Mesodermal cell (in vitro differentiated cells): ENCODE measurements around the gene PKM.

ENCODE experiments used
- H3K27ac ChIP-seq: 2 replicates; pipeline ENCODE4 v1.7.0; 2013; ENCODE audit warnings: mild to moderate bottlenecking, low read depth, low read length, moderate library complexity; ENCODE audit not compliant: severe bottlenecking
- H3K36me3 ChIP-seq: 2 replicates; pipeline ENCODE4 v1.7.1; 2013; ENCODE audit warnings: mild to moderate bottlenecking, low read length, moderate library complexity; ENCODE audit not compliant: control insufficient read depth, insufficient read depth
- H3K4me1 ChIP-seq: one replicate; pipeline ENCODE4 v1.7.1; 2013; ENCODE audit warnings: mild to moderate bottlenecking, low read length; ENCODE audit not compliant: insufficient read depth, control insufficient read depth, poor library complexity, severe bottlenecking
- H3K4me3 ChIP-seq: 2 replicates; pipeline ENCODE4 v1.7.0; 2013; ENCODE audit warnings: low read length, control low read depth, mild to moderate bottlenecking; ENCODE audit not compliant: insufficient read depth, poor library complexity, severe bottlenecking; ENCODE audit errors: extremely low read depth
- H3K9me3 ChIP-seq: 2 replicates; pipeline ENCODE4 v1.7.1; 2013; ENCODE audit warnings: mild to moderate bottlenecking, low read length, moderate library complexity; ENCODE audit not compliant: control insufficient read depth
- WGBS, 2 experiments: methylation state at CpG; one replicate each; pipeline ENCODE4 v1.1.5; 2013; ENCODE audit warnings: missing lambda C conversion rate in 2 of 2; ENCODE audit not compliant: insufficient coverage in 2 of 2; 5-methylcytosine and 5-hydroxymethylcytosine counted together

The PKM gene

GRCh38 chr15:72200395-72201237 lies 30.4 kb downstream of the PKM start:
- H3K36me3 ChIP-seq, result peaks cover 74% of the 10 kb centered on the region

GRCh38 chr15:72199721-72200212 lies 31.2 kb downstream of the PKM start:
- peaks cover 66% of the 10 kb centered on the region for H3K36me3 ChIP-seq
- no peaks in the 10 kb centered on the region for H3K9me3 ChIP-seq
- H3K27ac ChIP-seq, result no peak overlapping the region
- no peak overlapping the region for H3K4me3 ChIP-seq
- WGBS, 2 experiments, result 70 to 100% methylated on average over 1 to 2 of the region's 2 CpGs
- H3K4me1 ChIP-seq, result peaks cover 7% of the 10 kb centered on the region

More at GRCh38 chr15:72200395-72201237, 30.4 kb downstream of the PKM start:
- no peak overlapping the region for H3K4me3 ChIP-seq
- peaks cover 7% of the 10 kb centered on the region for H3K4me1 ChIP-seq
- WGBS, 2 experiments, result 93 to 97% methylated on average over 11 to 15 of the region's 15 CpGs
- no peaks in the 10 kb centered on the region for H3K9me3 ChIP-seq
- no peak overlapping the region for H3K27ac ChIP-seq

GRCh38 chr15:72199205-72199515 lies 31.8 kb downstream of the PKM start:
- Histone ChIP-seq H3K36me3 (peaks cover 59% of the 10 kb centered on the region), H3K9me3 (no peaks in the 10 kb centered on the region), H3K4me3 (no peak overlapping the region), H3K4me1 (peaks cover 7% of the 10 kb centered on the region), H3K27ac (no peak overlapping the region)
- WGBS, 2 experiments, result 100% methylated on average over 2 of the region's 2 CpGs

GRCh38 chr15:72198356-72199204 lies 32.4 kb downstream of the PKM start:
- Histone ChIP-seq H3K4me1 (peaks cover 7% of the 10 kb centered on the region), H3K36me3 (peaks cover 54% of the 10 kb centered on the region), H3K4me3 (no peak overlapping the region), H3K27ac (no peak overlapping the region), H3K9me3 (no peaks in the 10 kb centered on the region)
- WGBS, 2 experiments, result 93 to 94% methylated on average over 4 to 7 of the region's 11 CpGs

- Histone ChIP-seq H3K4me1 (peaks cover 7% of the 10 kb centered on the region), H3K4me3 (peak within 1 kb of the TSS; percentile 23), H3K36me3 (peaks cover 45% of the 10 kb centered on the region), H3K27ac (no peak within 1 kb of the TSS), H3K9me3 (no peaks in the 10 kb centered on the region)
- 16 to 24% methylated on average over 33 to 52 of the region's 83 CpGs for WGBS, 2 experiments
These were observed 33.3 kb downstream of the PKM start, which contains the start of gene GRAMD2A for GRCh38 chr15:72197460-72198355. Gene GRAMD2A (minus strand): TSS chr15:72197787.

- Histone ChIP-seq H3K27ac (no peak overlapping the region), H3K36me3 (peaks cover 38% of the 10 kb centered on the region), H3K4me1 (peaks cover 7% of the 10 kb centered on the region), H3K9me3 (no peaks in the 10 kb centered on the region), H3K4me3 (peak overlapping the region; percentile 23)
- 10 to 17% methylated on average over 25 to 35 of the region's 35 CpGs for WGBS, 2 experiments
These were observed 33.9 kb downstream of the PKM start for GRCh38 chr15:72197041-72197459.

GRCh38 chr15:72196409-72197040 lies 34.5 kb downstream of the PKM start:
- H3K4me3 ChIP-seq, result no peak overlapping the region

GRCh38 chr15:72195101-72195511 lies 35.9 kb downstream of the PKM start:
- H3K4me3 ChIP-seq, result no peak overlapping the region
- 72 to 88% methylated on average over 6 of the region's 6 CpGs for WGBS, 2 experiments
- H3K4me1 ChIP-seq, result no peaks in the 10 kb centered on the region
- H3K9me3 ChIP-seq, result no peaks in the 10 kb centered on the region
- peaks cover 19% of the 10 kb centered on the region for H3K36me3 ChIP-seq
- H3K27ac ChIP-seq, result no peak overlapping the region

More at GRCh38 chr15:72196409-72197040, 34.5 kb downstream of the PKM start:
- Histone ChIP-seq H3K36me3 (peaks cover 33% of the 10 kb centered on the region), H3K27ac (no peak overlapping the region), H3K4me1 (peaks cover 7% of the 10 kb centered on the region), H3K9me3 (no peaks in the 10 kb centered on the region)
- 69 to 75% methylated on average over 8 to 13 of the region's 13 CpGs for WGBS, 2 experiments

GRCh38 chr15:72193836-72194396 lies 37.1 kb downstream of the PKM start:
- Histone ChIP-seq H3K27ac (no peak overlapping the region), H3K9me3 (no peaks in the 10 kb centered on the region), H3K4me1 (no peaks in the 10 kb centered on the region), H3K4me3 (no peak overlapping the region), H3K36me3 (peaks cover 8% of the 10 kb centered on the region)
- WGBS, 2 experiments, result 78 to 91% methylated on average over 3 to 6 of the region's 8 CpGs
